ENCODE measurements around the gene ARMC9.

DNA sequence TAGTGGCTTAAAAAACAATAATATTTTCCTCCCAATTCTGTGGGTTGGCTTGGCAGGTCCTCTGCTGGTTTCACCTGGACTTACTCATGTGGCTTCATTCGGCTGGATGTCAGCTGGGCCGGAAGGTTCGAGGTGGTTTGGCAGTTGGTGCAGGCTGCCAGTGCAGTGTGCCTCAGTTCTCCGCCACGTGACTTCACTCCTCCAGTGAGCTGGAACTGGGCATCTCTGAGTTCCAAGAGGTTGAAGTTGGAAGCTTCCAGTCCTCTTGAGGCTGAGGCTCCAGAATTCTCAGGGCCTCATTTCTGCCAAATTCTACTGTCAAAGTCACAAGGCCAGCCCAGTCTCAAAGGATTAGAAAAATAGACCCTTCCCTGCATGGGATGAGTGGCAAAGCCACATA is 113.6 kb downstream of the ARMC9 start:
- TF ChIP-seq, protein P1, sequence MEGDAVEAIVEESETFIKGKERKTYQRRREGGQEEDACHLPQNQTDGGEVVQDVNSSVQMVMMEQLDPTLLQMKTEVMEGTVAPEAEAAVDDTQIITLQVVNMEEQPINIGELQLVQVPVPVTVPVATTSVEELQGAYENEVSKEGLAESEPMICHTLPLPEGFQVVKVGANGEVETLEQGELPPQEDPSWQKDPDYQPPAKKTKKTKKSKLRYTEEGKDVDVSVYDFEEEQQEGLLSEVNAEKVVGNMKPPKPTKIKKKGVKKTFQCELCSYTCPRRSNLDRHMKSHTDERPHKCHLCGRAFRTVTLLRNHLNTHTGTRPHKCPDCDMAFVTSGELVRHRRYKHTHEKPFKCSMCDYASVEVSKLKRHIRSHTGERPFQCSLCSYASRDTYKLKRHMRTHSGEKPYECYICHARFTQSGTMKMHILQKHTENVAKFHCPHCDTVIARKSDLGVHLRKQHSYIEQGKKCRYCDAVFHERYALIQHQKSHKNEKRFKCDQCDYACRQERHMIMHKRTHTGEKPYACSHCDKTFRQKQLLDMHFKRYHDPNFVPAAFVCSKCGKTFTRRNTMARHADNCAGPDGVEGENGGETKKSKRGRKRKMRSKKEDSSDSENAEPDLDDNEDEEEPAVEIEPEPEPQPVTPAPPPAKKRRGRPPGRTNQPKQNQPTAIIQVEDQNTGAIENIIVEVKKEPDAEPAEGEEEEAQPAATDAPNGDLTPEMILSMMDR (tag by site-specific recombination; IDR thresholded peaks at IDR 0.05) = no peak
- TF ChIP-seq ZNF530 (tag by site-specific recombination; IDR thresholded peaks at IDR 0.05; ENCODE audit: low read depth) = no peak
- TF ChIP-seq ZBTB1 (tag by site-specific recombination; IDR thresholded peaks at IDR 0.05) = no peak
- no peak for TF ChIP-seq BCL11A (tag by site-specific recombination; IDR thresholded peaks at IDR 0.05; ENCODE audit: low read depth)
- no peak for TF ChIP-seq MZF1 (tag by site-specific recombination; IDR thresholded peaks at IDR 0.05; ENCODE audit: borderline replicate concordance)
- no peak for TF ChIP-seq ZNF114 (tag by site-specific recombination; IDR thresholded peaks at IDR 0.05)
- TF ChIP-seq PRDM4 (tag by site-specific recombination; IDR thresholded peaks at IDR 0.05) = no peak
- TF ChIP-seq, protein P2, sequence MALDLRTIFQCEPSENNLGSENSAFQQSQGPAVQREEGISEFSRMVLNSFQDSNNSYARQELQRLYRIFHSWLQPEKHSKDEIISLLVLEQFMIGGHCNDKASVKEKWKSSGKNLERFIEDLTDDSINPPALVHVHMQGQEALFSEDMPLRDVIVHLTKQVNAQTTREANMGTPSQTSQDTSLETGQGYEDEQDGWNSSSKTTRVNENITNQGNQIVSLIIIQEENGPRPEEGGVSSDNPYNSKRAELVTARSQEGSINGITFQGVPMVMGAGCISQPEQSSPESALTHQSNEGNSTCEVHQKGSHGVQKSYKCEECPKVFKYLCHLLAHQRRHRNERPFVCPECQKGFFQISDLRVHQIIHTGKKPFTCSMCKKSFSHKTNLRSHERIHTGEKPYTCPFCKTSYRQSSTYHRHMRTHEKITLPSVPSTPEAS (tag by site-specific recombination; IDR thresholded peaks at IDR 0.05) = no peak
- TF ChIP-seq ZNF660 (tag by site-specific recombination; IDR thresholded peaks at IDR 0.05) = no peak
- no peak for TF ChIP-seq ZNF24 (tag by site-specific recombination; IDR thresholded peaks at IDR 0.05)
